GM21717 (cell line): Measurements from ENCODE around the gene SH3GLB2.

Source experiments
- ATAC-seq: cut with Tn5 transposase; IDR thresholded peaks from one replicate; pipeline ENCODE4 v1.9.1; 2021; ENCODE audit warnings: mild to moderate bottlenecking, moderate library complexity; ENCODE audit not compliant: unreplicated experiment

The SH3GLB2 gene

GRCh38 chr9:129028192-129028966 lies at the start of gene SH3GLB2:
SH3GLB2 (minus strand) TSS chr9:129028331; CDS start chr9:129028154, 177 bp downstream.
- peak; percentile 56 for ATAC-seq

- ATAC-seq: no peak
These were observed 49.1 kb upstream of the SH3GLB2 start for GRCh38 chr9:129077236-129077635.

GRCh38 chr9:129076640-129077037 lies 48.5 kb upstream of the SH3GLB2 start:
- ATAC-seq: no peak

- ATAC-seq: no peak
These were observed 48.0 kb upstream of the SH3GLB2 start for GRCh38 chr9:129075996-129076639.

- ATAC-seq: no peak
These were observed 46.0 kb upstream of the SH3GLB2 start for GRCh38 chr9:129074106-129074505.

- no peak for ATAC-seq
These were observed 45.3 kb upstream of the SH3GLB2 start for GRCh38 chr9:129073404-129073803.

GRCh38 chr9:129072171-129072570 lies 44.0 kb upstream of the SH3GLB2 start:
- no peak for ATAC-seq

- ATAC-seq: no peak
These were observed 43.5 kb upstream of the SH3GLB2 start for GRCh38 chr9:129071526-129072126.

GRCh38 chr9:129070696-129071525 lies 42.8 kb upstream of the SH3GLB2 start:
- no peak for ATAC-seq

GRCh38 chr9:129069862-129070641 lies 41.9 kb upstream of the SH3GLB2 start:
- no peak for ATAC-seq

- ATAC-seq: peak; percentile 59
These were observed 41.1 kb upstream of the SH3GLB2 start for GRCh38 chr9:129068990-129069861.

GRCh38 chr9:129068110-129068509 lies 40.0 kb upstream of the SH3GLB2 start:
- no peak for ATAC-seq

GRCh38 chr9:129064499-129064908 lies 36.4 kb upstream of the SH3GLB2 start:
- ATAC-seq: no peak

- no peak for ATAC-seq
These were observed 34.9 kb upstream of the SH3GLB2 start for GRCh38 chr9:129063061-129063460.

GRCh38 chr9:129060991-129061390 lies 32.9 kb upstream of the SH3GLB2 start:
- no peak for ATAC-seq

- no peak for ATAC-seq
These were observed 32.0 kb upstream of the SH3GLB2 start for GRCh38 chr9:129059796-129060785.

- no peak for ATAC-seq
These were observed 31.0 kb upstream of the SH3GLB2 start for GRCh38 chr9:129058965-129059795.
